Mucosa of stomach (tissue), 1 donor: ENCODE data around the gene PPP1R3F.

Source experiments
- H3K27me3 ChIP-seq: one replicate; pipeline ENCODE4 v1.7.0; 2013; ENCODE audit warnings: mild to moderate bottlenecking, low read length; ENCODE audit not compliant: control insufficient read depth, insufficient read depth
- H3K36me3 ChIP-seq: one replicate; pipeline ENCODE4 v1.7.0; 2013; ENCODE audit warnings: low read length; ENCODE audit not compliant: control insufficient read depth, insufficient read depth
- H3K4me1 ChIP-seq: one replicate; pipeline ENCODE4 v1.7.0; 2013; ENCODE audit warnings: mild to moderate bottlenecking, low read length; ENCODE audit not compliant: control insufficient read depth, insufficient read depth
- H3K4me3 ChIP-seq: one replicate; pipeline ENCODE4 v1.7.0; 2013; ENCODE audit warnings: low read length
- H3K9ac ChIP-seq: one replicate; pipeline ENCODE4 v1.7.0; 2013; ENCODE audit warnings: mild to moderate bottlenecking, low read length, moderate library complexity
- H3K9me3 ChIP-seq: one replicate; pipeline ENCODE4 v1.7.0; 2013; ENCODE audit warnings: mild to moderate bottlenecking, low read length, moderate library complexity; ENCODE audit not compliant: control insufficient read depth
- donor health status: Pancreatic carcinoma.

Gene PPP1R3F

GRCh38 chrX:49237060-49237459 lies 32.5 kb upstream of the PPP1R3F start:
- no peaks in the 10 kb centered on the region for H3K9me3 ChIP-seq
- no peak overlapping the region for H3K4me3 ChIP-seq
- H3K27me3 ChIP-seq: no peaks in the 10 kb centered on the region
- H3K36me3 ChIP-seq: no peaks in the 10 kb centered on the region
- H3K4me1 ChIP-seq: no peaks in the 10 kb centered on the region
- H3K9ac ChIP-seq: no peak overlapping the region

DNA sequence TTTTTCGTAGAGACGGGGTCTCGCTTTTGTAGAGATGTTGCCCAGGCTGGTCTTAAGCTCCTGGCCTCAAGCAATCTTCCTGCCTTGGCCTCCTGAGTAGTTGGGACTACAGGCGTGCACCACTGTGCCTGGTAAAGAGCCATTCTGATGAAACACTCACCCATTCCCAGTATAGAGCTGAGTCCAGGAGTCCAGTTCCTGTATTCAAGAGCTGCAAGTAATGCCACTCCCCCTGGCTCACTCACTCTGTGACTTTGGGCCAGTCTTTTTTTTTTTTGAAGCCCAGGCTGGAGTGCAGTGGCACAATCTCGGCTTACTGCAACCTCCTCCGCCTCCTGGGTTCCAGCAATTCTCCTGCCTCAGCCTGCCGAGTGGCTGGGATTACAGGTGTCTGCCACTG lies 30.9 kb upstream of the PPP1R3F start:
- no peaks in the 10 kb centered on the region for H3K9me3 ChIP-seq
- H3K27me3 ChIP-seq: no peaks in the 10 kb centered on the region
- H3K4me1 ChIP-seq: no peaks in the 10 kb centered on the region
- H3K36me3 ChIP-seq: no peaks in the 10 kb centered on the region
- no peak overlapping the region for H3K9ac ChIP-seq
- H3K4me3 ChIP-seq: no peak overlapping the region

DNA sequence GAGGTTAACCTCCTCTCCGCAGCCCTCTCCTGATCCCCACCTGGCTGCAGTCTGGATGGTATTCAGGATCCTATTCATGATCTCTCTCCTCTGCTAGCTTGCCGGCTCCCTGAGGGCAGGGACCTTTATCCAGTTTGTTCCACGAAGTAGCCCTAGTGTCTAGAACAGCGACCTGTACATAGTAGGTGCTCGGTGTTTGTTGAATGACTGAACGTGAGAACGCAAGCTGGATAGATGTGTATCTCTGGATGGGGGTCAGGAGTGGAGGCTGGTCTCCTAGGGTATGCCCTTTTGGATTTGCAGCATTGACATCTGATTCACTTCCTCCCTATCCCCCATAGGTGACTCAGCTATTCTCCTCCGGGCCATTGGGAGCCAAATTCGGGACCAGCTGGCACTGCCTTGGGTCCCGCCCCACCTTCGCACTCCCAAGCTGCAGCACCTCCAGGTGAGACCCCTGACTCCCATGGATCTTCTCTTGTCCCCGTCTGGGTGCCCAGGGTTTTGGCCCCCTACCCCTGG lies 27.0 kb upstream of the PPP1R3F start:
- H3K4me3 ChIP-seq: no peak overlapping the region
- no peaks in the 10 kb centered on the region for H3K36me3 ChIP-seq
- H3K4me1 ChIP-seq: no peaks in the 10 kb centered on the region
- H3K27me3 ChIP-seq: no peaks in the 10 kb centered on the region
- no peak overlapping the region for H3K9ac ChIP-seq
- no peaks in the 10 kb centered on the region for H3K9me3 ChIP-seq

DNA sequence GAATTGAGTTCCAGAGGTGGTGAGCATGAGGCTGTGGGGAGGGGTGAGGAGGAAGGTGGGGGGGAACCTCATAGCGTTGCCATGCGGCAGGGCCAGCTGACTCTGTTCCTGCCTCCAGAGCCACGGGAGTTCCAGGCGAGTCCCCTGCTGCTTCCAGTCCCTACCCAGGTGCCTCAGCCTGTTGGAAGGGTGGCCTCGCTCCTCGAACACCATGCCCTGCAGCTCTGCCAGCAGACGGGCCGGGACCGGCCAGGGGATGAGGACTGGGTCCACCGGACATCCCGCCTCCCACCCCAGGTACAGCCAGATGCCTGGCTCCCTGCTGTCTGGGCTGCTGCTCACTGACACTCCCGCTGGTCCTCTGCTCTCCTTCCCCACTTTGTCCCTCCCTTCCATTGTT lies 26.4 kb upstream of the PPP1R3F start:
- no peaks in the 10 kb centered on the region for H3K4me1 ChIP-seq
- H3K4me3 ChIP-seq: no peak overlapping the region
- no peaks in the 10 kb centered on the region for H3K9me3 ChIP-seq
- no peaks in the 10 kb centered on the region for H3K36me3 ChIP-seq
- no peak overlapping the region for H3K9ac ChIP-seq
- no peaks in the 10 kb centered on the region for H3K27me3 ChIP-seq

GRCh38 chrX:49244207-49244606 lies 25.4 kb upstream of the PPP1R3F start:
- Histone ChIP-seq H3K9me3 (no peaks in the 10 kb centered on the region), H3K27me3 (no peaks in the 10 kb centered on the region), H3K4me3 (no peak overlapping the region), H3K9ac (no peak overlapping the region), H3K4me1 (no peaks in the 10 kb centered on the region), H3K36me3 (no peaks in the 10 kb centered on the region)

- H3K4me1 ChIP-seq: no peaks in the 10 kb centered on the region
- no peaks in the 10 kb centered on the region for H3K27me3 ChIP-seq
- no peak overlapping the region for H3K9ac ChIP-seq
- H3K36me3 ChIP-seq: no peaks in the 10 kb centered on the region
- no peak overlapping the region for H3K4me3 ChIP-seq
- H3K9me3 ChIP-seq: no peaks in the 10 kb centered on the region
Measured at GRCh38 chrX:49246541-49246940, 23.1 kb upstream of the PPP1R3F start.

GRCh38 chrX:49247346-49247745 lies 22.2 kb upstream of the PPP1R3F start:
- Histone ChIP-seq H3K4me1 (no peaks in the 10 kb centered on the region), H3K4me3 (no peak overlapping the region), H3K36me3 (no peaks in the 10 kb centered on the region), H3K27me3 (no peaks in the 10 kb centered on the region), H3K9ac (no peak overlapping the region), H3K9me3 (no peaks in the 10 kb centered on the region)

DNA sequence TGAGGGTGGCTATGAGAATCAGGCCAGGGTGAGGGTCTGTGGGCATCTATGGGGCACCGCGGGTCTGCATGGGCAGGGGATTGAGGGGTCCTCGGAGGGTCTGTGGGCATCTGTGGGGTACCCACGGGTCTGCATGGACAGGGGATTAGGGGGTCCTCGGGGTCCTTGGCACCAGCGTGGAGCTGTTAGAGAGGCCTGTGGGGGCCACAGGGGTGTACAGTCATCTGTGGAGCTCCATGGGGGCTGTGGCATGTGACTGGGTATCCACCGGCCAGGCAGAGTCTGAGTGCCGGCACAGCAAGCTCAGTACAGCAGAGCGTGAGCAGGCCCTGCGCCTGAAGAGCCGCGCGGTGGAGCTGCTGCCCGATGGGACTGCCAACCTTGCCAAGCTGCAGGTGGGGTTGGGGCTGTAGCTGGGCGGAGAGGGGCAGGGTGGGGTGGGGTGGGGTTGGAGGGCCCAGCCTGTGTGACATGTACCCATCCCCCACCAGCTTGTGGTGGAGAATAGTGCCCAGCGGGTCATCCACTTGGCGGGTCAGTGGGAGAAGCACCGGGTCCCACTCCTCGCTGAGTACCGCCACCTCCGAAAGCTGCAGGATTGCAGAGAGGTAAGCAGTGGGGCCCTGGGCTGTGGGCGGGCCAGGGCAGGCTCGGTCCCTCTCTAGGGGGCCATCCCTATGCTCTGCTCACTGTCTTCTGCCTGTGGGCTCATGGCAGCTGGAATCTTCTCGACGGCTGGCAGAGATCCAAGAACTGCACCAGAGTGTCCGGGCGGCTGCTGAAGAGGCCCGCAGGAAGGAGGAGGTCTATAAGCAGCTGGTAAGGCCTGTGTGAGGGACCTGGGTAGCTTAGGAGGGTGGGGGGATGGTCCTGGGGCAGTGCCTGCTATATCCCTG lies 21.4 kb upstream of the PPP1R3F start:
- no peaks in the 10 kb centered on the region for H3K9me3 ChIP-seq
- H3K36me3 ChIP-seq: no peaks in the 10 kb centered on the region
- H3K4me3 ChIP-seq: no peak overlapping the region
- no peak overlapping the region for H3K9ac ChIP-seq
- H3K4me1 ChIP-seq: no peaks in the 10 kb centered on the region
- no peaks in the 10 kb centered on the region for H3K27me3 ChIP-seq

DNA sequence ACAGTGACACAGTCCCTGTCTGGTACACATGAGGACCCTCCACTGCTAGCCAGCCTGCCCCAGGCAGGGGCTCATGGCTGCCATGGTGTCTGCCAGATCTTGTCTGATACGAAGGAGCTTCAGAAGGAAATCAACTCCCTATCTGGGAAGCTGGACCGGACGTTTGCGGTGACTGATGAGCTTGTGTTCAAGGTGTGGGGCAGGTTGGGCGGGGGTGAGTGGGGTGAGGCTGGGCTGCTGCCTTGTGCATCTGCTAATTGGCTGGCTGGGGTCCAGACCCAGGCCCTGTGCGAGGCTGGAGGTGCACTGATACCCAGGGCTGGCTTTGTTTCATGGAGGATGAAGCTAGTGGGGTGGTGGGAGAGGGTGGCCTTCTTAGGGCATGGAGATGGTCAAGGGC lies 20.5 kb upstream of the PPP1R3F start:
- H3K9ac ChIP-seq: no peak overlapping the region
- no peaks in the 10 kb centered on the region for H3K36me3 ChIP-seq
- no peaks in the 10 kb centered on the region for H3K9me3 ChIP-seq
- H3K27me3 ChIP-seq: no peaks in the 10 kb centered on the region
- no peaks in the 10 kb centered on the region for H3K4me1 ChIP-seq
- H3K4me3 ChIP-seq: no peak overlapping the region

DNA sequence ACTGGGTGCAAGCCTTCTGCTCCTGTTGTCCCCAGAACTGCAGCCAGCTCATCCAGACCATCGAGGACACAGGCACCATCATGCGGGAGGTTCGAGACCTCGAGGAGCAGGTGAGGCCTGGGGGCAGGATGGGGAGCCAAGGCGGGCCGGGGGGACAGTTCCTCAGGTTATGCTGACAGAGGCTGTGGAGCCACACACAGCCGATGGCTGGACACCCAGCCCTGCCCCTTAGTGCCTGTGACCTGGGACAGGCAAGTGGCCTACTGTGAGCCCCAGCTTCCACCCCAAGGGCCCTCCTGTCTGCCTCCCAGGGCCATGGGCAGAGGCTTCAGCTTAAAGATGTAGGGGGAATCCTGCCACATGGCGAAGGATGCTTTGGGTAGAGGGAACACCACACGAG lies 20.0 kb upstream of the PPP1R3F start:
- Histone ChIP-seq H3K27me3 (no peaks in the 10 kb centered on the region), H3K9ac (no peak overlapping the region), H3K9me3 (no peaks in the 10 kb centered on the region), H3K36me3 (no peaks in the 10 kb centered on the region), H3K4me3 (no peak overlapping the region), H3K4me1 (no peaks in the 10 kb centered on the region)

DNA sequence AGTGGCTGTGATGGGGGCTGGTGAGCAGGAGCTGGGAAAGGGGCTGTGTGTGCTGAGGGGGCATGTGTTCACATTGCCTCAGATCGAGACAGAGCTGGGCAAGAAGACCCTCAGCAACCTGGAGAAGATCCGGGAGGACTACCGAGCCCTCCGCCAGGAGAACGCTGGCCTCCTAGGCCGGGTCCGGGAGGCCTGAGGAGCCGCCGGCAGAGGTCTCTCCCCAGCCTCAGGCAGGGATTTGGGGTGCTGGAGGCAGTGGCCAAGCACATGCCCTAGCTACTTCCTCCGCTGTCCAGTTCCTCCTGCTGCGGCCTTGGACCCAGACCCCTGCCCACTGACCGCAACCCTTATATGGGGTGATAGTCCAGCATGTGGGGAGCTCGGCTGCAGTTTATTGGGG lies 19.5 kb upstream of the PPP1R3F start:
- no peaks in the 10 kb centered on the region for H3K27me3 ChIP-seq
- H3K4me1 ChIP-seq: no peaks in the 10 kb centered on the region
- no peak overlapping the region for H3K9ac ChIP-seq
- no peaks in the 10 kb centered on the region for H3K9me3 ChIP-seq
- H3K36me3 ChIP-seq: no peaks in the 10 kb centered on the region
- no peak overlapping the region for H3K4me3 ChIP-seq

DNA sequence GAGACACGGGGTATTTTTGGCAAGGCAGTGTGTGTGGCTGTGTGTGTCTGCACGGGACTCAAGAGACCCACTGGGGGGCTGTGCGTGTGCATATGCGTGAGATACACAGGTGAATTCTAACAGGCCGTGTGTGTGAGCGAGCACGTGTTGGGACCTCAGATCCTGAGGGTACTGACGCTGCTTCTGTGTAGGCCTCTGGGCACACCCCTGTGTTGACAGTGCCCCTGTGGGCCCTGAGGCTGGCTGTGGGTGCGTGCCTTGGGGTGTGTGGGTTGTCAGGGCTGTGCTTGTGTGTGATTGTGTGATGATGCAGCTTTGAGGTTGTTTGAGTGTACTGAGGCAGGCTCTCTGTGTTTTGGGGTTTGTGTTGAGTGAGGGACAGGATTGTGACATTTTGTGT lies 19.0 kb upstream of the PPP1R3F start:
- Histone ChIP-seq H3K4me1 (no peaks in the 10 kb centered on the region), H3K9ac (no peak overlapping the region), H3K9me3 (no peaks in the 10 kb centered on the region), H3K27me3 (no peaks in the 10 kb centered on the region), H3K4me3 (no peak overlapping the region), H3K36me3 (no peaks in the 10 kb centered on the region)
